K562 (cell line): ENCODE results near the gene ARHGEF4. TPM values are rescaled to one million over a fixed set of nuclear protein-coding genes. Genes with fewer than 3 reads are reported as not detected.

ENCODE experiments used
- ATAC-seq: fragments of 200-7000 bp; cut with Tn5 transposase; 3 replicates; pipeline ENCODE4 v1.9.1; 2020; ENCODE audit warnings: moderate library complexity
- BruUV-seq: library from RNA; stranded (reverse); fragments of 400-500 nt; replicated peaks from 2 replicates; lab custom pipeline; 2021; lab: Mats Ljungman, UMichigan
- CTCF ChIA-PET: fragments of 300-600 bp; formaldehyde crosslinking; extraction: SDS; loops from one replicate; lab custom pipeline; 2021; ENCODE audit warnings: low intra/inter-chr PET ratio; lab: Yijun Ruan, JAX
- POLR2A ChIA-PET: fragments of 300-600, 350-650 bp; sonication (Branson Sonifier 250); formaldehyde crosslinking; extraction: SDS; loops from one replicate; lab custom pipeline; 2021; ENCODE audit warnings: antibody characterized with exemption, inconsistent platforms; lab: Yijun Ruan, JAX
- DNase-seq, 4 experiments: peaks; one replicate each; pipeline versions ENCODE4 v3.0.0 to v3.0.0-alpha.2; 2011 to 2018; ENCODE audit warnings: low spot score in 3 of 4, mixed read lengths in 3 of 4; ENCODE audit errors: extremely low read depth in 1 of 4
- FAIRE-seq: peaks from 2 replicates; lab custom pipeline; 2011; peaks lifted over from hg19 to GRCh38; lab: Jason Lieb, UNC
- H2AFZ ChIP-seq: 2 replicates; pipeline ENCODE4 v1.6.0; 2011; ENCODE audit warnings: low read depth, low read length, control low read depth, inconsistent platforms
- H3K27ac ChIP-seq: fragments of 200-600 bp; 3 replicates; pipeline ENCODE4 v1.8.0; 2011; ENCODE audit warnings: low read depth, mild to moderate bottlenecking, control low read depth, inconsistent platforms, low read length, moderate library complexity, mixed read lengths; ENCODE audit errors: extremely low read depth
- H3K27me3 ChIP-seq, 2 experiments: fragments of 300-600 bp in 1 of 2; 2 replicates in 1 of 2; 3 replicates in 1 of 2; pipeline versions ENCODE4 v1.6.0 to v1.8.0; 2011; ENCODE audit warnings: inconsistent platforms in 2 of 2, low read length in 2 of 2, mild to moderate bottlenecking in 1 of 2, mixed read lengths in 1 of 2, moderate library complexity in 1 of 2; ENCODE audit not compliant: control insufficient read depth in 2 of 2, insufficient read depth in 2 of 2
- H3K36me3 ChIP-seq: fragments of 300-600 bp; 3 replicates; pipeline ENCODE4 v1.8.0; 2011; ENCODE audit warnings: mild to moderate bottlenecking, low read length, inconsistent platforms; ENCODE audit not compliant: control insufficient read depth, insufficient read depth
- H3K4me1 ChIP-seq, 2 experiments: fragments of 200-600 bp in 1 of 2; replicated peaks in 1 of 2; 2 replicates in 1 of 2; 3 replicates in 1 of 2; pipeline versions ENCODE4 v1.5.1 to v1.8.0; 2011; ENCODE audit warnings: inconsistent platforms in 2 of 2, low read length in 2 of 2, mild to moderate bottlenecking in 1 of 2, mixed read lengths in 1 of 2, moderate library complexity in 1 of 2; ENCODE audit not compliant: control insufficient read depth in 2 of 2, insufficient read depth in 2 of 2
- H3K4me2 ChIP-seq: 2 replicates; pipeline ENCODE4 v1.6.1; 2011; ENCODE audit warnings: low read length, control low read depth, inconsistent platforms, mixed read lengths; ENCODE audit not compliant: insufficient read depth
- H3K4me3 ChIP-seq: fragments of 200-600 bp; sonication (generic), shearing (Covaris generic); 2 replicates; pipeline ENCODE4 v1.5.1; 2016; ENCODE audit warnings: control low read depth, inconsistent platforms
- H3K79me2 ChIP-seq: fragments of 200-600 bp; 3 replicates; pipeline ENCODE4 v1.8.0; 2011; ENCODE audit warnings: low read length, inconsistent platforms; ENCODE audit not compliant: control insufficient read depth, insufficient read depth
- H3K9ac ChIP-seq, 2 experiments: 2 replicates each; pipeline versions ENCODE4 v1.6.0 to v1.6.1; 2011; ENCODE audit warnings: low read depth in 2 of 2, low read length in 2 of 2, control low read depth in 1 of 2, inconsistent platforms in 1 of 2, mild to moderate bottlenecking in 1 of 2, mixed read lengths in 1 of 2; ENCODE audit not compliant: insufficient read depth in 1 of 2
- H3K9me1 ChIP-seq: one replicate; pipeline ENCODE4 v1.6.0; 2011; ENCODE audit warnings: inconsistent platforms, mild to moderate bottlenecking, low read length, moderate library complexity; ENCODE audit not compliant: control insufficient read depth, insufficient read depth
- H3K9me3 ChIP-seq: replicated peaks from 2 replicates; pipeline ENCODE4 v1.5.1; 2011; ENCODE audit warnings: low read depth, low read length, inconsistent platforms; ENCODE audit not compliant: control insufficient read depth, insufficient read depth
- H4K20me1 ChIP-seq: replicated peaks from 2 replicates; pipeline ENCODE4 v1.6.1; 2011; ENCODE audit warnings: low read length, inconsistent platforms, mixed read lengths; ENCODE audit not compliant: control insufficient read depth, insufficient read depth
- MEF2A ChIP-seq: IDR thresholded peaks from 2 replicates; pipeline ENCODE4 v1.6.1; 2011; ENCODE audit warnings: low read depth, mild to moderate bottlenecking, low read length, moderate library complexity; ENCODE audit not compliant: control insufficient read depth
- NCOR1 ChIP-seq: fragments of 450-650 bp; IDR thresholded peaks from 2 replicates; pipeline ENCODE4 v1.6.1; 2016; ENCODE audit warnings: mild to moderate bottlenecking, moderate library complexity
- PHF21A ChIP-seq: fragments of 450-650 bp; IDR thresholded peaks from 2 replicates; pipeline ENCODE4 v1.6.1; 2017; ENCODE audit warnings: low read depth, borderline replicate concordance
- POLR2G ChIP-seq: fragments of 200-400 bp; formaldehyde crosslinking; IDR thresholded peaks from 2 replicates; pipeline ENCODE4 v1.6.1; 2017; ENCODE audit warnings: low read depth, mild to moderate bottlenecking, antibody characterized with exemption, low read length, moderate library complexity
- ZNF175 ChIP-seq: fragments of 200-800 bp; sonication (Bioruptor generic); IDR thresholded peaks from 2 replicates; pipeline ENCODE4 v1.6.1; 2016; ENCODE audit warnings: low read depth, mild to moderate bottlenecking, missing genetic modification characterization, missing compliant biosample characterization
- WGBS: fragments of 100-300 bp; shearing (Covaris generic); methylation state at CpG from one replicate; pipeline ENCODE4 v1.1.6; 2016; ENCODE audit warnings: low coverage, mixed read lengths; ENCODE audit not compliant: insufficient coverage; ENCODE audit errors: missing lambda C conversion rate; 5-methylcytosine and 5-hydroxymethylcytosine counted together
- in situ Hi-C: fragments of 300-500 bp; cut with MboI; formaldehyde crosslinking; loops from 4 replicates; pipeline ENCODE4 v1.15.0; 2018; ENCODE audit warnings: inconsistent platforms, mixed read lengths
- intact Hi-C: fragments of 100-400 bp; cut with micrococcal nuclease; formaldehyde crosslinking; loops from 2 replicates; pipeline ENCODE4 v1.14.2; 2022
- polyA plus RNA-seq, 8 experiments: library from polyadenylated mRNA; depleted of rRNA in 4 of 8; stranded (reverse) in 5 of 8; unstranded in 3 of 8; fragments of >200 nt; fragmentation: Nextera tagmentation in 2 of 8; fragmentation: Illumina TruSeq in 1 of 8; extraction: Ambion mirVana in 2 of 8; extraction: Trizol in 1 of 8; gene quantifications; 2 replicates each; pipeline versions ENCODE4 v1.2.1 to v1.2.3, GENCODE V29; 2011 to 2014; ENCODE audit warnings: inconsistent platforms in 1 of 8, missing spikeins in 1 of 8
- total RNA-seq, 7 experiments: library from RNA; depleted of rRNA in 6 of 7; stranded (reverse); fragments of >200 nt in 6 of 7; fragmentation: Illumina TruSeq in 2 of 7; extraction: Trizol in 2 of 7; gene quantifications; 2 replicates each; pipeline versions ENCODE4 v1.2.1 to v1.2.3, GENCODE V29; 2011 to 2021; ENCODE audit warnings: low replicate concordance in 1 of 7
- TF ChIP-seq, protein P1 (sequence below): fragments of 250-450 bp; sonication (Bioruptor Pico); IDR thresholded peaks from 2 replicates; pipeline ENCODE4 v1.5.0; 2020; ENCODE audit warnings: mild to moderate bottlenecking, borderline replicate concordance

Gene ARHGEF4
- total and polyA plus RNA-seq, 9 of the 15 experiments (the other 6 are each of a cell fraction or from before 2014, with no cell fraction given) = not detected

- TF ChIP-seq, protein P1, sequence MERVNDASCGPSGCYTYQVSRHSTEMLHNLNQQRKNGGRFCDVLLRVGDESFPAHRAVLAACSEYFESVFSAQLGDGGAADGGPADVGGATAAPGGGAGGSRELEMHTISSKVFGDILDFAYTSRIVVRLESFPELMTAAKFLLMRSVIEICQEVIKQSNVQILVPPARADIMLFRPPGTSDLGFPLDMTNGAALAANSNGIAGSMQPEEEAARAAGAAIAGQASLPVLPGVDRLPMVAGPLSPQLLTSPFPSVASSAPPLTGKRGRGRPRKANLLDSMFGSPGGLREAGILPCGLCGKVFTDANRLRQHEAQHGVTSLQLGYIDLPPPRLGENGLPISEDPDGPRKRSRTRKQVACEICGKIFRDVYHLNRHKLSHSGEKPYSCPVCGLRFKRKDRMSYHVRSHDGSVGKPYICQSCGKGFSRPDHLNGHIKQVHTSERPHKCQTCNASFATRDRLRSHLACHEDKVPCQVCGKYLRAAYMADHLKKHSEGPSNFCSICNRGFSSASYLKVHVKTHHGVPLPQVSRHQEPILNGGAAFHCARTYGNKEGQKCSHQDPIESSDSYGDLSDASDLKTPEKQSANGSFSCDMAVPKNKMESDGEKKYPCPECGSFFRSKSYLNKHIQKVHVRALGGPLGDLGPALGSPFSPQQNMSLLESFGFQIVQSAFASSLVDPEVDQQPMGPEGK (CRISPR knock-in tag) = no peak
- TF ChIP-seq NCOR1 = no peak
- no peak for TF ChIP-seq PHF21A
- TF ChIP-seq MEF2A = no peak
These were observed 207.5 kb downstream of the ARHGEF4 start (continued) for GRCh38 chr2:131044075-131044756.

GRCh38 chr2:131044757-131045150 lies 208.0 kb downstream of the ARHGEF4 start:
- CTCF ChIA-PET = no interaction called here
- Histone ChIP-seq H3K27ac (no peak overlapping the region), H4K20me1 (peaks cover 11% of the 10 kb centered on the region), H2AFZ (no peak overlapping the region), H3K4me3 (no peak overlapping the region), H3K9me1 (peaks cover 4% of the 10 kb centered on the region), H3K9me3 (no peaks in the 10 kb centered on the region), H3K27me3 (no peaks in the 10 kb centered on the region), H3K9ac (no peak overlapping the region), H3K4me1 (peaks cover 0 to 18% of the 10 kb centered on the region in 2 experiments; a peak in 1 of 5 replicates), H3K4me2 (no peak overlapping the region), H3K36me3 (peaks cover 32% of the 10 kb centered on the region; the same call in 2 of the 3 replicates), H3K79me2 (no peaks in the 10 kb centered on the region)
- FAIRE-seq (no peak), DNase-seq (no peak), ATAC-seq (no peak)
- no peak for TF ChIP-seq ZNF175 (CRISPR knock-in tag)
- 0 out of 2 replicates have a peak, but pooled peaks have one; percentile 4 for TF ChIP-seq POLR2G
- intact Hi-C loops (no loop called here), in situ Hi-C loops (no loop called here)
- WGBS = 69% methylated on average over 10 of the region's 11 CpGs
- POLR2A ChIA-PET = no interaction called here
- BruUV-seq = no TSS peak
